Keratinocyte (primary cell): ENCODE measurements around the gene VNN1. TPM values are rescaled to one million over a fixed set of nuclear protein-coding genes. Genes with fewer than 3 reads are reported as not detected.

Source experiments
- DNase-seq: peaks from one replicate; pipeline ENCODE4 v3.0.0-alpha.2; 2011; ENCODE audit warnings: low read depth, missing footprints, low spot score
- FAIRE-seq: peaks from 2 replicates; lab custom pipeline; 2011; peaks lifted over from hg19 to GRCh38; lab: Jason Lieb, UNC
- H2AFZ ChIP-seq: 2 replicates; pipeline ENCODE4 v1.6.0; 2012; ENCODE audit warnings: low read length, control low read depth, inconsistent platforms; ENCODE audit not compliant: control insufficient read depth
- H3K27ac ChIP-seq: 2 replicates; pipeline ENCODE4 v1.5.1; 2011; ENCODE audit warnings: low read length; ENCODE audit not compliant: control insufficient read depth, insufficient read depth
- H3K27me3 ChIP-seq: 3 replicates; pipeline ENCODE4 v1.6.0; 2011; ENCODE audit warnings: low read length; ENCODE audit not compliant: control insufficient read depth, insufficient read depth; ENCODE audit errors: extremely low read depth
- H3K36me3 ChIP-seq, 2 experiments: 2 replicates in 1 of 2; 3 replicates in 1 of 2; pipeline ENCODE4 v1.5.1; 2011; ENCODE audit warnings: low read length in 2 of 2, mild to moderate bottlenecking in 1 of 2; ENCODE audit not compliant: control insufficient read depth in 2 of 2, insufficient read depth in 2 of 2; ENCODE audit errors: extremely low read depth in 1 of 2
- H3K4me1 ChIP-seq: 3 replicates; pipeline ENCODE4 v1.5.1; 2011; ENCODE audit warnings: low read length; ENCODE audit not compliant: control insufficient read depth, insufficient read depth; ENCODE audit errors: extremely low read depth
- H3K4me2 ChIP-seq: 3 replicates; pipeline ENCODE4 v1.6.0; 2011; ENCODE audit warnings: low read depth, low read length; ENCODE audit not compliant: control insufficient read depth, insufficient read depth; ENCODE audit errors: extremely low read depth
- H3K4me3 ChIP-seq, 3 experiments: fragments of 200-600 bp in 1 of 3; sonication (generic) in 1 of 3; 2 replicates in 2 of 3; 3 replicates in 1 of 3; pipeline ENCODE4 v1.5.1; 2011 to 2016; ENCODE audit warnings: low read length in 3 of 3, mild to moderate bottlenecking in 3 of 3, control low read depth in 2 of 3, inconsistent platforms in 1 of 3, low read depth in 1 of 3, mixed read lengths in 1 of 3, mixed run types in 1 of 3, moderate library complexity in 1 of 3; ENCODE audit not compliant: control insufficient read depth in 2 of 3, insufficient read depth in 2 of 3; ENCODE audit errors: extremely low read depth in 1 of 3
- H3K79me2 ChIP-seq: 2 replicates; pipeline ENCODE4 v1.6.0; 2012; ENCODE audit warnings: low read length; ENCODE audit not compliant: control insufficient read depth, insufficient read depth
- H3K9ac ChIP-seq: 3 replicates; pipeline ENCODE4 v1.6.0; 2011; ENCODE audit warnings: low read length; ENCODE audit not compliant: control insufficient read depth, insufficient read depth; ENCODE audit errors: extremely low read depth
- H3K9me1 ChIP-seq: 3 replicates; pipeline ENCODE4 v1.6.0; 2011; ENCODE audit warnings: low read length; ENCODE audit not compliant: control insufficient read depth, insufficient read depth; ENCODE audit errors: extremely low read depth
- H3K9me3 ChIP-seq: 2 replicates; pipeline ENCODE4 v1.5.1; 2012; ENCODE audit warnings: low read depth, low read length; ENCODE audit not compliant: control insufficient read depth
- H4K20me1 ChIP-seq: 3 replicates; pipeline ENCODE4 v1.6.0; 2011; ENCODE audit warnings: low read length; ENCODE audit not compliant: control insufficient read depth, insufficient read depth; ENCODE audit errors: extremely low read depth
- EZH2 ChIP-seq: IDR thresholded peaks from one replicate; pipeline ENCODE4 v1.6.1; 2012; ENCODE audit warnings: inconsistent platforms, mild to moderate bottlenecking, low read length, moderate library complexity
- dilution Hi-C: fragments of 300-500 bp; cut with MboI; formaldehyde crosslinking; loops from one replicate; pipeline ENCODE4 v1.7.0; 2020; ENCODE audit warnings: low sequenced_read_pairs; ENCODE audit not compliant: extremely low pct_ligation_motif_present
- polyA plus RNA-seq, 5 experiments: library from polyadenylated mRNA; depleted of rRNA in 3 of 5; stranded (reverse) in 3 of 5; stranded (forward) in 1 of 5; unstranded in 1 of 5; fragments of >200 nt; gene quantifications; 1 replicate in 1 of 5; 2 replicates in 3 of 5; 3 replicates in 1 of 5; pipeline versions ENCODE4 v1.2.1 to v1.2.3, GENCODE V29; 2011 to 2012; ENCODE audit warnings: missing spikeins in 2 of 5, low read depth in 1 of 5, low replicate concordance in 1 of 5
- TF ChIP-seq, protein P1 (sequence below), 3 experiments: IDR thresholded peaks in 1 of 3; conservative IDR thresholded peaks in 1 of 3; optimal IDR thresholded peaks in 1 of 3; 2 replicates in 2 of 3; 3 replicates in 1 of 3; pipeline versions ENCODE3 to v1.5.1; 2011; ENCODE audit warnings: low read length in 3 of 3, mild to moderate bottlenecking in 3 of 3, moderate library complexity in 2 of 3, control low read depth in 1 of 3, inconsistent platforms in 1 of 3; ENCODE audit not compliant: insufficient read depth in 2 of 3; ENCODE audit errors: extremely low read depth in 1 of 3

VNN1 gene
- polyA plus RNA-seq, 1 donor (not counting 4 experiments of a cell fraction or from before 2014, with no cell fraction given) = 3.3 TPM

DNA sequence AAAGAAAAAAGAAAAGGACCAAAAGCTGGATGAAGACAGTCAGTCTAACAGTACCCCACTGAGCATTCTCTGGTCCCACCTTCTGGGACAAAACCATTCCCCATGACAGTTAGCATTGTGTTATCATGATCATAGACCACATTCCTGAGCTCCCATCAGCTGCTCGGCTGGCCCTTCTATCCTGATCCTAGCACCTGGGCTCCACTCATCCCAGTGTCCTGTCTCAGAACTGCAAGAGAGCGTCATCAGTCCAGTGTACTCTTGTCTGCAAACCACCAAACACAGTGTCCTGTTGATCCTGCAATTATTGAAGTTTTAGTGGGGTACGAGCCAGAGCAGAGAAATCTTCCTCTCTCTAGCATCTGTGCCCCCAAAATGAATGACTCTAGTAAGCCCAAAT is 38.9 kb downstream of the VNN1 start:
- Histone ChIP-seq H3K9ac (no peak overlapping the region), H3K9me1 (no peaks in the 10 kb centered on the region), H3K9me3 (no peaks in the 10 kb centered on the region), H3K27me3 (no peaks in the 10 kb centered on the region), H3K4me1 (no peaks in the 10 kb centered on the region), H2AFZ (no peak overlapping the region), H3K79me2 (no peaks in the 10 kb centered on the region), H3K36me3 (no peaks in the 10 kb centered on the region), H3K4me2 (no peak overlapping the region), H3K4me3 (no peak overlapping the region), H3K27ac (no peak overlapping the region), H4K20me1 (no peaks in the 10 kb centered on the region)
- TF ChIP-seq, protein P1, sequence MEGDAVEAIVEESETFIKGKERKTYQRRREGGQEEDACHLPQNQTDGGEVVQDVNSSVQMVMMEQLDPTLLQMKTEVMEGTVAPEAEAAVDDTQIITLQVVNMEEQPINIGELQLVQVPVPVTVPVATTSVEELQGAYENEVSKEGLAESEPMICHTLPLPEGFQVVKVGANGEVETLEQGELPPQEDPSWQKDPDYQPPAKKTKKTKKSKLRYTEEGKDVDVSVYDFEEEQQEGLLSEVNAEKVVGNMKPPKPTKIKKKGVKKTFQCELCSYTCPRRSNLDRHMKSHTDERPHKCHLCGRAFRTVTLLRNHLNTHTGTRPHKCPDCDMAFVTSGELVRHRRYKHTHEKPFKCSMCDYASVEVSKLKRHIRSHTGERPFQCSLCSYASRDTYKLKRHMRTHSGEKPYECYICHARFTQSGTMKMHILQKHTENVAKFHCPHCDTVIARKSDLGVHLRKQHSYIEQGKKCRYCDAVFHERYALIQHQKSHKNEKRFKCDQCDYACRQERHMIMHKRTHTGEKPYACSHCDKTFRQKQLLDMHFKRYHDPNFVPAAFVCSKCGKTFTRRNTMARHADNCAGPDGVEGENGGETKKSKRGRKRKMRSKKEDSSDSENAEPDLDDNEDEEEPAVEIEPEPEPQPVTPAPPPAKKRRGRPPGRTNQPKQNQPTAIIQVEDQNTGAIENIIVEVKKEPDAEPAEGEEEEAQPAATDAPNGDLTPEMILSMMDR (optimal IDR thresholded peaks at IDR 0.05 in 1 of 3, IDR thresholded peaks at IDR 0.05 in 1 of 3, conservative IDR thresholded peaks at IDR 0.05 in 1 of 3; ENCODE audit: extremely low read depth in 1 of 3, insufficient read depth in 2 of 3, low read length in 3 of 3) = no peak
- no peak for TF ChIP-seq EZH2
- no peak for FAIRE-seq
- dilution Hi-C loops = no loop called here
- DNase-seq = no peak

GRCh38 chr6:132673376-132674094 is 40.3 kb downstream of the VNN1 start:
- Histone ChIP-seq H3K9ac (no peak overlapping the region), H3K27me3 (no peaks in the 10 kb centered on the region), H3K27ac (no peak overlapping the region), H4K20me1 (no peaks in the 10 kb centered on the region), H3K4me3 (no peak overlapping the region), H2AFZ (no peak overlapping the region), H3K4me2 (no peak overlapping the region), H3K4me1 (no peaks in the 10 kb centered on the region), H3K9me3 (no peaks in the 10 kb centered on the region), H3K9me1 (no peaks in the 10 kb centered on the region), H3K36me3 (no peaks in the 10 kb centered on the region), H3K79me2 (no peaks in the 10 kb centered on the region)
- dilution Hi-C loops = no loop called here
- TF ChIP-seq, protein P1 (optimal IDR thresholded peaks at IDR 0.05 in 1 of 3, IDR thresholded peaks at IDR 0.05 in 1 of 3, conservative IDR thresholded peaks at IDR 0.05 in 1 of 3; ENCODE audit: extremely low read depth in 1 of 3, insufficient read depth in 2 of 3, low read length in 3 of 3) = no peak
- TF ChIP-seq EZH2 = no peak
- DNase-seq (no peak), FAIRE-seq (no peak)
